HG03575 (cell line): ENCODE results near the gene CCNB3.
"Not testable (repeated sequence)": the region's sequence is repeated elsewhere in the genome, so short reads cannot be mapped to it uniquely, and the experiment has no call there.

Source experiments
- ATAC-seq: cut with Tn5 transposase; IDR thresholded peaks from one replicate; pipeline ENCODE4 v1.9.1; 2021; ENCODE audit not compliant: unreplicated experiment, insufficient number of reproducible peaks, low FRiP score; ENCODE audit errors: extremely low read depth

The CCNB3 gene

DNA sequence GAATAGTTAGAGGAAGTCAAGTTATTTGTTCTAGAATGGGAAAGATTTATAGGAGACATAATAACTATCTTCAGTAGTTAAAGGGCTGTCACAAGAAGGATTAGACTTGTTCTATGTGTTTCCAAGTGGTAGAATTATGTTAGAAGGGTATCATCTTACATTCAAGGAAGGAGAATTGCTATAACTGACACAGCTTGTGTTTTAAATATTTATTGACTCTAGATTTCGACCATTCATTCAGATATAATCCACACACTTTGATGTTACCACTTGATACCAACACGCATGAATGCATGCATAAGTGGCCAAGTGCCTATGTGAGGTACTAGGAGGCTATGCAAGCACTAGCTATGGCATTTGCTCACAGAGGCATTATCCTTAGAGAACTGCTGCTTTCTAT is 122.7 kb downstream of the CCNB3 start:
- no peak for ATAC-seq

DNA sequence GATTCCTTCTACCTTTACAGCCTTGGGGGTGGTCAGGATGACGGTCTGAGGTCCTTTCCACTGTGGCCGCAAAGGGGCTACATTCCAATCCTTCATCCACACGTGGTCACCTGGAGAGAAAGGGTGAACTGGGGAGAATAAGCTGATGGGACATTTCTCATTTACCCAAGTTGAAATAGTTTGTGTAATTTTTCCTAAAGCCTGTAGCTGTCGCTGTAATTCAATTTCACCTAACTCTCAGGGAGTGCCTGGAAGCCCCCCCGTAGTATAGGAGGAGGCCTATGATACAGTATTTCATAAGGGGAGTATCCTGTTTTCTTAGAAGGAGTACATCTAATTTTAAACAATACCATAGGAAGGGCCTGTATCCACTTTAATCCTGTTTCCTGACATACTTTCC is 128.1 kb downstream of the CCNB3 start:
- ATAC-seq, result not testable (repeated sequence)

DNA sequence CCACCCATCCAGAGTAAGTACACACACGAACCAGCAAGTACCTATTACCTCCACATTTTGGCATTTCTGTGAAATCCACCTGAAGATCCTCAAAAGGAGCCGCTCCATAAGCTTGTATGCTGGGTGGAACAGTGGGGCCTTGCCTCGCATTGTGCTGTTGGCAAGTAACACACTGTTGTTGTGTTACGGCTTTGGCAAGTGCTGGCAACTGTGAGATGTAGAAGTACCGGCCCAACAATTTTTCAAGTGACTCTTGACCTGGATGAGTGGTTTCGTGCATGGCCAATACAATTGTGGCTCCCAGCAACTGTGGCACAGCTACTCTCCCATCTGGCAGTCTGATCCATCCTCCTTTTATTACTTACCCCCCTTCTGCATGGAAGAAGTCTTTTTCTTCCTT is 128.7 kb downstream of the CCNB3 start:
- no peak for ATAC-seq

DNA sequence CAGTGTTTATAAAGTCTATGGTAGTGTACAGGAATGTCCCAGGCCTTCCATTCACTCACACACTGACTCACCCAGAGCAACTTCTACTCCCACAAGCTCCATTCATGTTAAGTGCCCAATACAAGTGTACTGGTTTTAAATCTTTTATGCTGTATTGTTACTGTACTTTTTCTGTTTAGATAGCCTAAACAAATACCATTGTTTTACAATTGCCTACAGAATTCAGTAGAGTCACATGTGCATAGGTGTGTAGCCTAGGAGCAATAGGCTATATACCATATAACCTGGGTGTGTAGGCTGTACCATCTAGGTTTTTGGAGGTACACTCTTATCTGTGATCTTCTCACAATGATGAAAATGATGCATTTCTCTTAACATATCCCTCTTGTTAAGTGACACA is 139.4 kb downstream of the CCNB3 start:
- ATAC-seq, result no peak

DNA sequence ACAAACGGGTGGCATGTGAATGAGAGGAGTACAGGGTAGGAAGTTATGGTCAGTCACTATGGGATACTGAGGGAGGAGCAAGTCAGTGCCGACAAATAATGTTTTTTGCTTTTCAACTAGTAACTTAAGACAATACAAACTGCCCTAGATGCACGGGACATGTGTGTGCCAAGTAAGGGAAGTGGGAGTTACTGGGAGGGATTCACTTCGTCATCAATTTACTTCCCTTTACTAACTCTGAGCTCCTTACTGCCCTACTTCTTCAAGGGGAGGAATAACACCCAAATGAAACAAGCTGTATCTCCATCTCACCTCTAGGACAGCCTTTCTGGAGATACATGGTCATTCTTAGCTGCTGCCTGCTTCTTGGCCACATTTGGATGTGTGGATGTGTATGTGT is 168.4 kb downstream of the CCNB3 start:
- ATAC-seq, result no peak

DNA sequence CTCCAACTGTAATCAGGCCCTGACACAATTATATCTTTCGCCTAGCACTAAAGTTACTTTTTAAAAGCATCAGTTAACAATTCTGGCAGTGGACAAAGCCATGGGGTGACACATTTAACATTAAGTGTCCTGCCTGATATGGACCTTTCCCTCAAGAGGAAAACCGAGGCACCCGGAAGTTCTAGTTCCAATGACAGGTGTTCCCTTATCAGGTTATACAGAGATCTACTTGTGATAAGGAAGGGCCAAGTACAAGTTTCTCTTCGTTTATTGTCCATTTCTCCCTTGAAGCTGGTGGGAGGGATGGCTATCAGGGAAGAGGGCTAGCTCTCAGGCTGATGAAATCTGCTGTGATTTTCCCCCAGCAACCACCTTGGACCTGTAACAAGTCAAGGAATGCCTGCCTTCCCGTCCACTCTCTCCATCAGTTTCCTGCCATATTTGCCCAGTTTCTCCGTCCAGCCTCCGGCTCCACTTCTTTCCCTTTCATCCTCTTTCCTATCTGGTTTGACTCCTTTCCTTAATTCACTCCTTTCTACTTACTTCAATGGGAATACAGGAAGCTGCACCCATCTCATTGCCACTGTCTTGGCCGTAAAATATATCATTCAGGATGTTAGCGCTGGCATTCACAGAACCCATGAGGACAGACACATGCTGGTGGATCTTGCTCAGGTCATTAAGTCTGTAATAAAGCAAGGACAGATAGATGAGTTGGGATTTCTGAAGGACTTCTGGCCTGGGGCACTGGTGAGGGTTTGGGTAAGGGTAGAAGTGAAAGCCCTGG is 171.1 kb downstream of the CCNB3 start:
- no peak for ATAC-seq

DNA sequence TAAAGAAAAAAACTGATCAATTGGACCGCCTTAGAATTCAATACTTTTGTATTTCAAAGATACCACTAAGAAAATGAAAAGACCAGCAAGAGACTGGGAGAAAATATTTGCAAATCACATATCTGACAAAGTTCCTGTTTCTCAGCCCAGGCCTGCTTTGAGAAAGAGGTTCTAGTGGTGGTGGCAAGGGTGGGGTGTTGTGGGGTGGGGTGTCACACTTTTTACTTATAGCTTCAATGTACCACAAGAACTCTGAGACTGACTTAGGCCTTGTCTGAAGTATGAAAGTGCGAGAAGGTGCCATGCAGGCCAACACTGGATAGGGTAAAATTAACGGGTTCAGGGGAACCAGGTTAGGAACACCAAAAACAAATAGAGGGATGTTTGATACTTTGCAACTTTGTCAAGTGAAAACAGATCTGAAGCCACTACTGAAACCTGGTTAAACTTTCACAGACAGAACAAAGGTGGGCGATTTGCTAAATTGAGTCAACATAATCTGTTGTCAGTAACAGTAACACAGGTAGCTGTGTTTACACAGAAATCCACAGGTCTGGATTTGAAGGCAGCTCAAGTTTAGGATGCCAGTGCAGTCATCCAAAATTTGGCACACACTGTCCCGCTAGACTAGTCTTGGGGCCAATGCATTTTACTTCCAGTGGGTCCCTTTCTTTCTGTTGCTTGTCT is 177.3 kb downstream of the CCNB3 start:
- no peak for ATAC-seq

DNA sequence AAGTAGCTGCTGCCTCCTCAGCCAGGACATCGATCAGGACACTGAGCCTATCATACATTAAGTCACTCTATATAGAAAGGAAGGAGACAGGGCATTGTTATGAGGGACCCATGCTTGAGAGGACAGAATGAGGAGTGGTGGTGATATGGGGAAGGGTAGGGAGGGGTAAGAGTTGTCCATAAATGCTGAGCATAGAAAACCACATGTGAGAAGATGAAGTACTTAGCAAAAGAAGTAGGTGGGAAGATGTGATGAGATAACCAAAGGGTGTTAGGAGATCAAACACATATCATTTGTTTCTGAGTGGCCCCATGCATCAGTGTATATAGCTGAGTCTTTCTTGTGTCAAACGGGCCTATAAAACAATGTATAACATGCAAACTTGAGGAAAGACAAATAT is 182.0 kb downstream of the CCNB3 start:
- ATAC-seq, result no peak

DNA sequence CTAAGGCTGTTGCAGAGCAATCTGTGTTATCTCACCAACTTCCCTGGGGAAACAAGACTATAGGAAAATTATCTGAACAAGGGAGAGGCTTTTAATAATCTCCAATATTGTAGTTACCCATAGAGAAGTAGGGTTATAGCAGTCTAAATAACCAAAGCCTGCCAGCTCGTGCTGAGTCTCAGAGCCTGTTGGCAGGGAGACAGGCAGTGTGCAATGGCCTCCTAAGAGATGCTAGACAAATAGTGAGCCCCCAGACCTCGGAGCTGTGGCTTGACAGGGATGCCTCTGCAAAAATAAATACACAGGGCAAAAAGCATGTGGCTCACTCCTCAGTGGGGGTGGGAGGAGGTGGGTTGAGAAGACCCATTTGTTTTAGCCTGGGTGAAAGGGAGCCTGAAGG is 189.3 kb downstream of the CCNB3 start:
- no peak for ATAC-seq
